ENCODE measurements around the gene ZNF627.

DNA sequence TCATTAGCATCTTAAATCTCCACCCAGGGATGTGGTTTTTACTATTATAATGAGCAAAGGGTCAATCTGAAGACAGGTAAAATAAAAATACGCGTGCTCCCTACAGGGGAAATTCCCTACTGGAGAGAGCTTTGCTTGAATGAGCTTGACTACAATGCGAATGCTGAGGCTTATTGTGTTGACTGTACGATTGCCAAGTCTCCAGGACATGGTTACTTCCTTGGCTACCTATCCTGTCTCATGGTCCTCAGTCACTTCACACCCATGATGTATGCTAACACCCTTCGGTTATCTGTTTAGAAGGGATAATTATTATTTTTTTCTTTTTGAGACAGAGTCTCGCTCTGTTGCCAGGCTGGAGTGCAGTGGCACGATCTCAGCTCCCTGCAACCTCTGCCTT, 61.7 kb downstream of the ZNF627 start:
- TF ChIP-seq, protein P1, sequence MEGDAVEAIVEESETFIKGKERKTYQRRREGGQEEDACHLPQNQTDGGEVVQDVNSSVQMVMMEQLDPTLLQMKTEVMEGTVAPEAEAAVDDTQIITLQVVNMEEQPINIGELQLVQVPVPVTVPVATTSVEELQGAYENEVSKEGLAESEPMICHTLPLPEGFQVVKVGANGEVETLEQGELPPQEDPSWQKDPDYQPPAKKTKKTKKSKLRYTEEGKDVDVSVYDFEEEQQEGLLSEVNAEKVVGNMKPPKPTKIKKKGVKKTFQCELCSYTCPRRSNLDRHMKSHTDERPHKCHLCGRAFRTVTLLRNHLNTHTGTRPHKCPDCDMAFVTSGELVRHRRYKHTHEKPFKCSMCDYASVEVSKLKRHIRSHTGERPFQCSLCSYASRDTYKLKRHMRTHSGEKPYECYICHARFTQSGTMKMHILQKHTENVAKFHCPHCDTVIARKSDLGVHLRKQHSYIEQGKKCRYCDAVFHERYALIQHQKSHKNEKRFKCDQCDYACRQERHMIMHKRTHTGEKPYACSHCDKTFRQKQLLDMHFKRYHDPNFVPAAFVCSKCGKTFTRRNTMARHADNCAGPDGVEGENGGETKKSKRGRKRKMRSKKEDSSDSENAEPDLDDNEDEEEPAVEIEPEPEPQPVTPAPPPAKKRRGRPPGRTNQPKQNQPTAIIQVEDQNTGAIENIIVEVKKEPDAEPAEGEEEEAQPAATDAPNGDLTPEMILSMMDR (IDR thresholded peaks at IDR 0.05): no peak
- no peak for TF ChIP-seq POLR2A (IDR thresholded peaks at IDR 0.05)

All from tibial nerve (tissue), 3 donors.